Peyer's patch (tissue), 4 donors: ENCODE results near the gene VSTM4.

Experiments used
- POLR2A ChIP-seq, 2 donors: fragments of 450-650 bp; IDR thresholded peaks; one replicate each; pipeline ENCODE4 v1.5.1; 2017; ENCODE audit warnings: antibody characterized with exemption in 2 of 2, mild to moderate bottlenecking in 2 of 2, moderate library complexity in 2 of 2
- TF ChIP-seq, protein P1 (sequence below), 6 experiments: fragments of 450-650 bp in 4 of 6; fragments of 200-600 bp in 2 of 6; sonication (generic) in 1 of 6; IDR thresholded peaks; one replicate each; pipeline ENCODE4 v1.5.1; 2017 to 2019; ENCODE audit warnings: antibody characterized with exemption in 6 of 6, mild to moderate bottlenecking in 3 of 6, moderate library complexity in 1 of 6

- TF ChIP-seq POLR2A (IDR thresholded peaks at IDR 0.05) = no peak
- TF ChIP-seq, protein P1, sequence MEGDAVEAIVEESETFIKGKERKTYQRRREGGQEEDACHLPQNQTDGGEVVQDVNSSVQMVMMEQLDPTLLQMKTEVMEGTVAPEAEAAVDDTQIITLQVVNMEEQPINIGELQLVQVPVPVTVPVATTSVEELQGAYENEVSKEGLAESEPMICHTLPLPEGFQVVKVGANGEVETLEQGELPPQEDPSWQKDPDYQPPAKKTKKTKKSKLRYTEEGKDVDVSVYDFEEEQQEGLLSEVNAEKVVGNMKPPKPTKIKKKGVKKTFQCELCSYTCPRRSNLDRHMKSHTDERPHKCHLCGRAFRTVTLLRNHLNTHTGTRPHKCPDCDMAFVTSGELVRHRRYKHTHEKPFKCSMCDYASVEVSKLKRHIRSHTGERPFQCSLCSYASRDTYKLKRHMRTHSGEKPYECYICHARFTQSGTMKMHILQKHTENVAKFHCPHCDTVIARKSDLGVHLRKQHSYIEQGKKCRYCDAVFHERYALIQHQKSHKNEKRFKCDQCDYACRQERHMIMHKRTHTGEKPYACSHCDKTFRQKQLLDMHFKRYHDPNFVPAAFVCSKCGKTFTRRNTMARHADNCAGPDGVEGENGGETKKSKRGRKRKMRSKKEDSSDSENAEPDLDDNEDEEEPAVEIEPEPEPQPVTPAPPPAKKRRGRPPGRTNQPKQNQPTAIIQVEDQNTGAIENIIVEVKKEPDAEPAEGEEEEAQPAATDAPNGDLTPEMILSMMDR (IDR thresholded peaks at IDR 0.05) = no peak
Measured at GRCh38 chr10:49090189-49090575, 25.1 kb downstream of the VSTM4 start.
